MM.1S (cell line): ENCODE results near the gene PTTG1IP.

Experiments used
- EZH2phosphoT487 ChIP-seq: fragments of 300-600 bp; sonication (generic); IDR thresholded peaks from 2 replicates; pipeline ENCODE4 v1.6.1; 2018; ENCODE audit warnings: antibody characterized with exemption, low read length
- TF ChIP-seq, protein P1 (sequence below): fragments of 300-600 bp; sonication (generic); IDR thresholded peaks from 2 replicates; pipeline ENCODE4 v1.5.1; 2016; ENCODE audit warnings: antibody characterized with exemption, low read length, mixed read lengths

DNA sequence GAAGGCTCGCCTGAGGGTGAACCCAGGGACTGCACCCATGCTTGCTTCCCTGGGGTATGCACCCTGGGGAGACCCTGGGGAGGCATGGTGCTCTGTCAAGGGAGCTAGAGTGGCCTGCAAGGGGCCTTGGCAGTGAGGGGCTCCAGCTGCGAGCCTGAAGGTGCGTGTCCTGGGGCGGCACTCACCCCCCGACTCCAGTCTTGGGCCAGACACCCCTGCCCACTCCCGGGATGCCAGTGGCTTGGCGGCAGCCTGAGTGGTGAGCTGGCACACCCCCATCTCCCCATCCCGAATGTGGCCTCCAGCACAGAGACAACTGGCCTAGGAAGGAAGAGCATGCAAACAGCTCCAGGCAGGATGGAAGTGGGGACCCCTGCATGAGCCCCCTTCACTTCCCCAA lies 58.3 kb downstream of the PTTG1IP start:
- no peak for TF ChIP-seq EZH2phosphoT487
- TF ChIP-seq, protein P1, sequence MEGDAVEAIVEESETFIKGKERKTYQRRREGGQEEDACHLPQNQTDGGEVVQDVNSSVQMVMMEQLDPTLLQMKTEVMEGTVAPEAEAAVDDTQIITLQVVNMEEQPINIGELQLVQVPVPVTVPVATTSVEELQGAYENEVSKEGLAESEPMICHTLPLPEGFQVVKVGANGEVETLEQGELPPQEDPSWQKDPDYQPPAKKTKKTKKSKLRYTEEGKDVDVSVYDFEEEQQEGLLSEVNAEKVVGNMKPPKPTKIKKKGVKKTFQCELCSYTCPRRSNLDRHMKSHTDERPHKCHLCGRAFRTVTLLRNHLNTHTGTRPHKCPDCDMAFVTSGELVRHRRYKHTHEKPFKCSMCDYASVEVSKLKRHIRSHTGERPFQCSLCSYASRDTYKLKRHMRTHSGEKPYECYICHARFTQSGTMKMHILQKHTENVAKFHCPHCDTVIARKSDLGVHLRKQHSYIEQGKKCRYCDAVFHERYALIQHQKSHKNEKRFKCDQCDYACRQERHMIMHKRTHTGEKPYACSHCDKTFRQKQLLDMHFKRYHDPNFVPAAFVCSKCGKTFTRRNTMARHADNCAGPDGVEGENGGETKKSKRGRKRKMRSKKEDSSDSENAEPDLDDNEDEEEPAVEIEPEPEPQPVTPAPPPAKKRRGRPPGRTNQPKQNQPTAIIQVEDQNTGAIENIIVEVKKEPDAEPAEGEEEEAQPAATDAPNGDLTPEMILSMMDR: no peak
